Ovary (tissue), 9 donors: Measurements from ENCODE around the gene TMEM176B. TPM values are rescaled to one million over a fixed set of nuclear protein-coding genes. Genes with fewer than 3 reads are reported as not detected.
A peak's percentile ranks its signal among the peaks of the same experiment; 100 is the strongest.
"Not testable (repeated sequence)": the region's sequence is repeated elsewhere in the genome, so short reads cannot be mapped to it uniquely, and the experiment has no call there.

Experiments used
- DNase-seq, 5 donors: peaks; one replicate each; pipeline ENCODE4 v3.0.0-alpha.2; 2019 to 2020
- H3K27ac ChIP-seq, 2 donors: fragments of 200-600 bp; one replicate each; pipeline versions ENCODE4 v1.5.1 to v1.8.0; 2019 to 2022
- H3K27me3 ChIP-seq: fragments of 200-600 bp; one replicate; pipeline ENCODE4 v1.8.0; 2022
- H3K36me3 ChIP-seq: fragments of 200-600 bp; sonication (generic); one replicate; pipeline ENCODE4 v1.5.1; 2019
- H3K4me1 ChIP-seq: one replicate; pipeline ENCODE4 v1.8.1; 2013; ENCODE audit warnings: mild to moderate bottlenecking, moderate library complexity; ENCODE audit not compliant: insufficient read depth
- H3K4me3 ChIP-seq: fragments of 200-600 bp; sonication (generic); one replicate; pipeline ENCODE4 v1.5.1; 2017
- H3K9me3 ChIP-seq, 2 donors: fragments of 200-600 bp in 1 of 2; sonication (generic) in 1 of 2; one replicate each; pipeline versions ENCODE4 v1.5.1 to v1.8.1; 2013 to 2019; ENCODE audit warnings: mild to moderate bottlenecking in 1 of 2, moderate library complexity in 1 of 2
- EP300 ChIP-seq: sonication (generic); formaldehyde crosslinking; IDR thresholded peaks from one replicate; pipeline ENCODE4 v1.6.1; 2017; ENCODE audit warnings: antibody characterized with exemption
- POLR2A ChIP-seq: fragments of 450-650 bp; IDR thresholded peaks from one replicate; pipeline ENCODE4 v1.6.1; 2017; ENCODE audit warnings: antibody characterized with exemption, mild to moderate bottlenecking, moderate library complexity
- WGBS, 3 donors: extraction: QIAGEN DNeasy Blood & Tissue Kit in 1 of 3; methylation state at CpG; one replicate each; pipeline versions ENCODE4 v1.1.5 to v1.1.7; 2013 to 2017; 5-methylcytosine and 5-hydroxymethylcytosine counted together
- intact Hi-C, 4 donors: fragments of 100-400 bp; cut with DNase I; formaldehyde crosslinking; loops; one replicate each; pipeline versions ENCODE4 v1.11.0 to v1.15.1; 2022 to 2023
- polyA plus RNA-seq, 2 donors: library from polyadenylated mRNA; stranded (reverse); fragments of 200-250 nt in 1 of 2; fragments of 350-450 nt in 1 of 2; fragmentation: Illumina TruSeq in 1 of 2; extraction: RNeasy Lipid Tissue Mini Kit (QIAGEN cat#74804) in 1 of 2; gene quantifications; one replicate each; pipeline ENCODE4 v1.2.3, GENCODE V29; 2013 to 2014
- total RNA-seq, 7 donors: library from RNA; depleted of rRNA in 2 of 7; stranded (reverse); fragments of >200 nt in 2 of 7; fragmentation: NEBNext Ultra II Directional in 3 of 7; extraction: Animal tissue kit (Norgen Biotek cat#: 25700) in 3 of 7; gene quantifications; one replicate each; pipeline versions ENCODE4 v1.1.0 to v1.2.4, GENCODE V29; 2016 to 2023
- TF ChIP-seq, protein P1 (sequence below), 3 donors: fragments of 450-650 bp in 2 of 3; fragments of 200-600 bp in 1 of 3; IDR thresholded peaks; one replicate each; pipeline versions ENCODE4 v1.5.1 to v1.8.0; 2016 to 2022; ENCODE audit warnings: antibody characterized with exemption in 3 of 3, mild to moderate bottlenecking in 1 of 3
- donor health status: DM: no; HTN: no; CAD: no; lungs with moderate emphysema.
- donor health status: DM: no; HTN: no; CAD: no.
- donor health status: Bipolar disorder and iron deficiency.
- donor health status: DM: yes; HTN: yes; CAD: no.
- donor health status: DM: no; HTN: no; CAD: no.
- donor health status: DM: yes; HTN: yes; CAD: no.

The TMEM176B gene
- total and polyA plus RNA-seq, 9 donors = 86.7 to 145 (median 131) TPM

DNA sequence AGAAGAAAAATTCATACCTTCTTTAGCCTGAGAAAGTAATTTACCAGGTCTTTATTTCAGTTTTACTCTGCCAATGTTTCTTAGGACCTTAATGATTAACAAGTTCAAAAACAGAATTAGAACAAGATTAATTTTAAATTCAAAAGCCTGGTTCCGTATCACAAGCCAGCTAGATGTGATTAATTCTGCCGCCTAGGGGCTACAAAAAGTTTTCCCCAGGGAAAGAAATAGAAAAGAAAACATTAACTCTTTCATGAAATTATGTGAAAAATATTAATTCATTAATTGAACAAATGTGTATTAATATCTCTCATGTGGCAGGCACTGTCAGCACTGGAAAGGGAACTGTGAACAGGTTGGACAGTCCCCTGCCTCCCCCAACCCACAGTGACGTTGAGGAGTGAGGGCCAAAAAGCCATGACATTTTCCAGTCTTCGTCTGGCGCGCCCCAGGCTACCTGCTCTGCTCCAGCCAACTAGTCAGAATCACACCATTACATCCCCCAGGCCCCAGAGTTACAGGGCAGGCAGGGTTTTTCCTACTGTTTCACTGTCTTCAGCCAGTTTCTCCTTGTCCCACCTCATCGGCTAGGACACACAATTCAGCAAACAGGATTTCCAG is 20.5 kb upstream of the TMEM176B start:
- intact Hi-C loops = no loop called here
- 43 to 68% (median 63%) methylated on average over 7 of the region's 7 CpGs for WGBS, 3 donors
- H3K4me3 ChIP-seq = no peak overlapping the region
- no peaks in the 10 kb centered on the region for H3K36me3 ChIP-seq
- no peaks in the 10 kb centered on the region for H3K27me3 ChIP-seq
- no peaks in the 10 kb centered on the region for H3K9me3 ChIP-seq
- H3K27ac ChIP-seq = no peak overlapping the region
- TF ChIP-seq EP300 = no peak
- TF ChIP-seq POLR2A = no peak
- TF ChIP-seq, protein P1, sequence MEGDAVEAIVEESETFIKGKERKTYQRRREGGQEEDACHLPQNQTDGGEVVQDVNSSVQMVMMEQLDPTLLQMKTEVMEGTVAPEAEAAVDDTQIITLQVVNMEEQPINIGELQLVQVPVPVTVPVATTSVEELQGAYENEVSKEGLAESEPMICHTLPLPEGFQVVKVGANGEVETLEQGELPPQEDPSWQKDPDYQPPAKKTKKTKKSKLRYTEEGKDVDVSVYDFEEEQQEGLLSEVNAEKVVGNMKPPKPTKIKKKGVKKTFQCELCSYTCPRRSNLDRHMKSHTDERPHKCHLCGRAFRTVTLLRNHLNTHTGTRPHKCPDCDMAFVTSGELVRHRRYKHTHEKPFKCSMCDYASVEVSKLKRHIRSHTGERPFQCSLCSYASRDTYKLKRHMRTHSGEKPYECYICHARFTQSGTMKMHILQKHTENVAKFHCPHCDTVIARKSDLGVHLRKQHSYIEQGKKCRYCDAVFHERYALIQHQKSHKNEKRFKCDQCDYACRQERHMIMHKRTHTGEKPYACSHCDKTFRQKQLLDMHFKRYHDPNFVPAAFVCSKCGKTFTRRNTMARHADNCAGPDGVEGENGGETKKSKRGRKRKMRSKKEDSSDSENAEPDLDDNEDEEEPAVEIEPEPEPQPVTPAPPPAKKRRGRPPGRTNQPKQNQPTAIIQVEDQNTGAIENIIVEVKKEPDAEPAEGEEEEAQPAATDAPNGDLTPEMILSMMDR (IDR thresholded peaks at IDR 0.05) = no peak
- H3K4me1 ChIP-seq = no peaks in the 10 kb centered on the region
- DNase-seq = peak in 1 of 5 donors; percentile 16

GRCh38 chr7:150820148-150820547 is 20.0 kb upstream of the TMEM176B start:
- H3K27ac ChIP-seq = no peak overlapping the region
- 15 to 20% (median 16%) methylated on average over 5 of the region's 5 CpGs for WGBS, 3 donors
- no peak for TF ChIP-seq EP300
- TF ChIP-seq, protein P1 (IDR thresholded peaks at IDR 0.05) = no peak
- no peak for TF ChIP-seq POLR2A
- H3K4me3 ChIP-seq = no peak overlapping the region
- intact Hi-C loops = no loop called here
- H3K27me3 ChIP-seq = no peaks in the 10 kb centered on the region
- no peaks in the 10 kb centered on the region for H3K9me3 ChIP-seq
- H3K4me1 ChIP-seq = no peaks in the 10 kb centered on the region
- H3K36me3 ChIP-seq = no peaks in the 10 kb centered on the region
- DNase-seq = peak in 1 of 5 donors; percentile 26

- TF ChIP-seq, protein P1 (IDR thresholded peaks at IDR 0.05) = no peak
- no peak for TF ChIP-seq EP300
- TF ChIP-seq POLR2A = no peak
- no peaks in the 10 kb centered on the region for H3K4me1 ChIP-seq
- no peaks in the 10 kb centered on the region for H3K36me3 ChIP-seq
- WGBS, 3 donors = 92 to 95% (median 94%) methylated on average over 2 of the region's 2 CpGs
- intact Hi-C loops = no loop called here
- H3K27me3 ChIP-seq = no peaks in the 10 kb centered on the region
- H3K9me3 ChIP-seq = no peaks in the 10 kb centered on the region
- no peak overlapping the region for H3K27ac ChIP-seq
- DNase-seq = no peak
- no peak overlapping the region for H3K4me3 ChIP-seq
Observed at GRCh38 chr7:150818971-150819370, 18.8 kb upstream of the TMEM176B start.

- H3K4me1 ChIP-seq = no peaks in the 10 kb centered on the region
- no peaks in the 10 kb centered on the region for H3K9me3 ChIP-seq
- intact Hi-C loops = no loop called here
- WGBS, 3 donors = 76 to 78% (median 78%) methylated on average over 7 of the region's 7 CpGs
- H3K27ac ChIP-seq = no peak overlapping the region
- no peak for DNase-seq
- H3K27me3 ChIP-seq = no peaks in the 10 kb centered on the region
- TF ChIP-seq EP300 (no peak), POLR2A (no peak)
- TF ChIP-seq, protein P1 (IDR thresholded peaks at IDR 0.05) = no peak
- H3K4me3 ChIP-seq = no peak overlapping the region
- H3K36me3 ChIP-seq = no peaks in the 10 kb centered on the region
Observed at GRCh38 chr7:150814328-150815001, 14.3 kb upstream of the TMEM176B start.

DNA sequence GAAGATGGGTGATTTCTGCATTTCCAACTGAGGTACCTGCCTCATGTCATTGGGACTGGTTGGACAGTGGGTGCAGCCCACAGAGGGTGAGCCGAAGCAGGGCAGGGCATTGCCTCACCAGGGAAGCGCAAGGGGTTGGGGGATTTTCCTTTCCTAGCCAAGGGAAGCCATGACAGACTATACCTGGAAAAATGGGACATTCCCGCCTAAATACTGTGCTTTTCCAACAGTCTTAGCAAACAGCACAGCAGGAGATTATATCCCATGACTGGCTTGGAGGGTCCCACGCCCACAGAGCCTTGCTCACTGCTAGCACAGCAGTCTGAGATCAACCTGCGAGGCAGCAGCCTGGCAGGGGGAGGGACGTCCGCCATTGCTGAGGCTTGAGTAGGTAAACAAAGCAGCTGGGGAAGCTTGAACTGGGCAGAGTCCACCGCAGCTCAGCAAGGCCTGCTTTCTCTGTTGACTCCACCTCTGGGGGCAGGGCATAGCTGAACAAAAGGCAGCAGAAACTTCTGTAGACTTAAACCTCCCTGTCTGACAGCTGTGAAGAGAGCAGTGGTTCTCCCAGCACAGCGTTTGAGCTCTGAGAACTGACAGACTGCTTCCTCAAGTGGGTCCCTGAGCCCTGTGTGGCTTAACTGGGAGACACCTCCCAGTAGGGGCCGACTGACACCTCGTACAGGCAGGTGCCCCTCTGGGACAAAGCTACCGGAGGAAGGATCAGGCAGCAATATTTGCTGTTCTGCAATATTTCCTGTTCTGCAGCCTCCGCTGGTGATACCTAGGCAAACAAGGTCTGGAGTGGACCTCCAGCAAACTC is 7.7 kb upstream of the TMEM176B start:
- intact Hi-C loops, H3K27me3 ChIP-seq, H3K4me3 ChIP-seq, H3K9me3 ChIP-seq, DNase-seq, H3K4me1 ChIP-seq, H3K36me3 ChIP-seq, H3K27ac ChIP-seq: not testable (repeated sequence)
- 84 to 86% (median 85%) methylated on average over 13 of the region's 13 CpGs for WGBS, 3 donors
